Kasumi-1 (cell line): ENCODE results near the gene CERS6.
"Not testable (repeated sequence)": the region's sequence is repeated elsewhere in the genome, so short reads cannot be mapped to it uniquely, and the experiment has no call there.

ENCODE experiments used
- DNase-seq, 2 experiments: peaks; one replicate each; lab custom pipeline; 2025; lab: John Stamatoyannopoulos, UW

Gene CERS6

DNA sequence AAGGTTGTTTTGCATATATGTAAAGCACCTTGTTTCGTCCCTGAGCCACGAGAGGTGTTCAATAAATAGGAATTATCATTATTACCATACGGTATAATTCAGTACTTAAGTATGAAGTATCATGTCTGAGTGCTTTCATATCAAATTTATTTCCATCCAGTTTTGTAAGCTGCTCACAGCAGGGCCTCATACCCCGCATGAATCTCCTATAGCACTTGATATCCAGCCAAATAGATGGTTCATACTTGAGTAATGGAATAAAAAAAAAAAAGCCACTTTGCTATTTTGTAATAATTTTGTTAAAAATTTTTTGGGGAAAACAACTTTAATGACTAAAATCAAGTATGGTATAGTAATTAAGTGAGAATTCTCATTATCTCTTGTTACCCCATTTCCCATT lies 185.6 kb downstream of the CERS6 start:
- no peak for DNase-seq

GRCh38 chr2:168642873-168643272 lies 186.8 kb downstream of the CERS6 start:
- DNase-seq: no peak

DNA sequence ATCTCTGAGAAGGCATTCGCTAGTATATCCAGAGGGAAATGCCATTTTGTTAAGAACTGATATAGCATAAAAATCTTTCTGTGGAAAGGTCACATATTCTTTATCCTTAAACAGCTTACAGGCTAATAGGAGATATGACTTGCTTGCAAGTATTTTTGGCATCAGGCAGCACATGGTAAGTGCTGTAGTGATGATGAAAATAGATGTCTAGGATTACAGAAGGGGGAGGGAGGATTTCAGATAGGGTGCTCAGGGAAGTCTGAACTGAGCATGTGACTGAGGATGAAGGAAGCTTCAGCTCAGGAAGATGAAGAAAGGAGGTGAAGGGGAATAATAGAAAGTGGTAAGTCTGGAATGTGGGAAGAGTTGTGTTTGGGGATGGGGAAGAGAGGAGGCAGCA lies 187.9 kb downstream of the CERS6 start:
- DNase-seq: peak in 1 of 2 experiments; percentile 49

GRCh38 chr2:168645696-168646338 lies 189.7 kb downstream of the CERS6 start:
- peak in 1 of 2 experiments; percentile 28 for DNase-seq

GRCh38 chr2:168649105-168649504 lies 193.0 kb downstream of the CERS6 start:
- peak; percentile 58 to 60 for DNase-seq

- DNase-seq: no peak
These were observed 193.5 kb downstream of the CERS6 start for GRCh38 chr2:168649562-168649961.

GRCh38 chr2:168650139-168650538 lies 194.1 kb downstream of the CERS6 start:
- DNase-seq: no peak

GRCh38 chr2:168650781-168651180 lies 194.7 kb downstream of the CERS6 start:
- peak; percentile 22 to 27 for DNase-seq

DNA sequence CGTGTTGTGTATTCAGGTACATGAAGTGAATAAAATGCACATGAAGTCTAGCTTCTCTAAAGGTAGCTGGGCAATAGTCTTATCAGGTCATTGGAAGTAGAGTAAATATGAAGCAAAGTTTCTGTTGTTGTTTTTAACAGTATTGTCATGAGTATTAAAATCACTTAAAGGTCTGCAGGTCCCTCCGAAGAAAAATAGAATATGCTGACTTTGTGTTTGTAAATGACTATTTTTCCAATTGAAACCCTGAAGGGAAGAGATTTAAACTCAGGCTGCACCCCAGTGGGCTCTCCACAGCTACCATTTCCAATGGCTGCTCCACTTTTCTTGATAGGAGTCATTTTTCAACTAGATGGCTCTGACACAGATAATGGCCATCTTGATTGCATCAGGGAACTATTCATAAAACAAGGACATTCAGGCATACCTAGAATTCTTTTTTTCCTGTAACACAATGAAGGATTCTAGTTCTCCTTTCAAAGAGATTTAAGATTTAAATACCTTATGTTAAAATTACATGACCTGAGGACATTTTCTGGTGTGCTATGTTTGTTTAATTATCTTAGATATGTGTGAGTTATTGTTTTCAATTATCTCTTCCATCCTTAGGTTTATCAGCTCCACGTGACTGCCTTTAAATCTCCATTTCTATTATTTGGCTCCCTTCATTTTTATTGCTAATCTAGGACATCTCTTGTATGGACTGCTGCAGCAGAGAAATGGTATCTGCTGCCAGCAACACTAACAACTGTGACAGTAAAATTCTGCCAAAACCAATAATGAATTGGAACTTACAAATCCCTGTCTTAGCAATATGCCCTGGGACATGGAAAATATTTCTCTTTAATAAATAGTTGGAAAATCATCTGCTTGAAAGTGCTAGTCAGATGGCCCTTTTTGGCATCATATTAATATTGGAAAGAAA lies 197.2 kb downstream of the CERS6 start:
- no peak for DNase-seq

- no peak for DNase-seq
These were observed 198.6 kb downstream of the CERS6 start for GRCh38 chr2:168654705-168655104.

GRCh38 chr2:168655207-168655606 lies 199.1 kb downstream of the CERS6 start:
- DNase-seq: no peak

- not testable (repeated sequence) for DNase-seq
These were observed 201.3 kb downstream of the CERS6 start for GRCh38 chr2:168657378-168657777.

GRCh38 chr2:168658706-168659105 lies 202.6 kb downstream of the CERS6 start:
- DNase-seq: no peak

DNA sequence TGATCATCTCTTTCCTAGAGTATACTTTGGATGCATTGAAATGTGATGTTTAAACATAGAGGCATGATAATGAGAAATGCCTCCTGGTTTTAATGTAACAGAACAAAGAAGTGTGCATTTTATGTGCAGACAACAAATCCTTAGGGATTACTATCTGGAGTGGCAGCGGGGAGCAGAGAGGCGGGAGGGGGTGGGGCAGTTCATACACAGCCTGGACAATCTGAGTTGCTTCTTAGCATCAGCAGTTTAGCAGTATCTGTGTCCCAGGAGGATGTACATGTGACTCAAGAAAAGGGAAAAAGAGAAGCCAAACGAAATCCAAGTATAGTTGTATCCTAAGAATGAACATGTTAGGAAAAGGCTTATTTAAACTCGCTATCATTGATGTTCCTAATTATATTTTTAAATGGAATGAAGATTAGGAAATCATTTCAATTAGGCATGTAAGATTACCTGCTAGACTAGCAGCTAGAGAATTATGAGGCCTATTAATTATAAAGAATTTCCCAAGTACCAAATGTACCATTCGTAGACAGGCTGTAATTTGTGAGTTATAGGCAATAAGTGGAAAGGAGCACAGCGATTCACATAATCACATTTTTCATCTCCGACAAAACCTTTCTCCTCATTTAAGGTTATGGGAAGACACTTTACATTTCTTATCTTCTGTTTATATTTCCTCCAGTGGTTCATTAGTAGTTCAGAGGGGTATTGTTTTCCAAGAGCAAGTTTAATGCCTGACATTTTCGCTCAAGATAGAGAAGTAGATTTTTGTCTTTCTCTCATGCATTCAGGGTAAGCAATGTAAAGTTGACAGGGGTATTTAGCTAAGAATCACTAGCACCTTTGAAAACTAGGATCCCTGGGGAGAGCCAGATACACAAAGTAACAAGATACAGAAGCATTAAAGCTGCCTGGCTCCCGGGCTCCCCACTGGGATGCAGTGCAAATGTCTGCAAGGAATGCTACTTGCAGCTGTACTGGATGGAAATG lies 205.1 kb downstream of the CERS6 start:
- no peak for DNase-seq

DNA sequence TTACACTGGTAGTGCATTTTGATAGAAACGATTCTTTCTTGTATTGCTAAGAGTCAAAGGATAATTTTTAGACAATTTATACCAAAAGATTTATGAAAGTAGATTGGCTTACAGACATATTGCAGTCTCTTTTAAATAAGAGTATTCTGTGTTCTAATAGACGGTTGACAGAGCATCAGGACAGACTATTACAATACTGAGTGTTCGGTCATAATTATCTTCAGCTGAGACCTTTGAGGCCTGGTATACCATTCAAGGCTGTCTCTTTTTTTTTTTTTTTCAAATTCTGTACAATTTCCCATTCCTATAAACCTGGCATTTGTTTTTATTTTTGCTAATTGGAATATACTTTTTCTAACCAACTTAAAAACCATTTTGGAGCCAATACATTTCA lies 205.8 kb downstream of the CERS6 start:
- DNase-seq: no peak

DNA sequence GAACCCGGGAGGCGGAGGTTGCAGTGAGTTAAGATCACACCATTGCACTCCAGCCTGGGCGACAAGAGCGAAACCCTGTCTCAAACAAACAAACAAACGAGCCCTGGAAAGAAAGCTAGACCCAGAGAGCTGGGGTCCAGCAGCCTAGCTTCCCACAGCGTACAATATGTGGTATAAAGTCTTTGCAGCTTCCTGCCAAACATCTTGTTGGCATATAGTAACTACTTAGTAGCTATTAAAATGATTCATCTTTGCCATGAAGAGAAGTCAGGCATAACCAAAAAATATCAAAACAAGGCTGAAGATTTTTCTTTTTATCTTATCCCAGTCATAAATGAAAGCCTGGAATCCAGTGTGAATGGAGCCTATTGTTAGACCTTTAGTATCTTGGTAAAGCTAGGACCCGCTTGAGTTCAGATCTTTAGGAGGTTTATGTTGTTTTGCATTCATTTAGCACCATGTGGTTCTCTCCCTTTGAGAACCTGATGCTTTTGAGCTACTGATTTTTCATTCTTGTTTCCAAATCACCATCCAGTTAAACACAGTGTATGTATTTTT lies 206.7 kb downstream of the CERS6 start:
- DNase-seq: no peak

- DNase-seq: no peak
These were observed 207.9 kb downstream of the CERS6 start for GRCh38 chr2:168663993-168664392.

DNA sequence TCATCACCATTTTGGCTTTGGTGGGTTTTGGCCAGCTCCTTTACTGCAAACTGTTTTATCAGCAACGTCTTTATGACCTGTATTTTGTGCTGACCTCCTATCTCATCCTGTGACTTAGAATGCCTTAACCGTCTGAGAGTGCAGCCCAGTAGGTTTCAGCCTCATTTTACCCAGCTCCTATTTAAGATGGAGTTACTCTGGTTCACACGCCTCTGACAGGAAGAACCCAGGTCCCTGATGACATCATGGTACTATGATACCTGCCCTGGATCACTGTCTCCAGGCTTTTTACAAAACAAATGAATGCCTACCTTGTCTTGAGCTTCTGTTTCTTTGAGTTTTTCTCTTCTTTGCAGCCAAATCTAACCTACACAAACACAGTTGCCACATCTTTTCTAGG lies 208.6 kb downstream of the CERS6 start:
- DNase-seq: not testable (repeated sequence)

- DNase-seq: no peak
These were observed 210.3 kb downstream of the CERS6 start for GRCh38 chr2:168666339-168666738.

DNA sequence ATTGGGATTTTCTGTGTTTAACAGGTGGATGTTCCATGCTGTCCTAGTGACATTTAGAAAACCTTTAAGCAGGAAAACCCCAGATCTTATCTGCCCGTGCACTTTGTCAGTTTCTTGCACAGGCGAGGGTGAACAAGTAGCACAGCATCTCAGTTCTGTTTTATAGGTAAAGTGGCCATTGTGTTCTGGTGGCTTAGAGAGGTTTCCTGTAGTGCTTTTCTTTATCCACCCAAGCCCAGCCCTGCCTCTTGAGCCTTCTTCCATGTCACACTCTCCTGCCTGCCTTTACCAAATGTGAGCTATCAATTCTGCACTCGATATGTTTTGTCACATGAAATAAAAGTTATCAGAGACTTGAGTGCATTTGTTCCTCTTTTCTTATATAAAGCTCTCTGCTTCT lies 211.1 kb downstream of the CERS6 start:
- DNase-seq: no peak

- no peak for DNase-seq
These were observed 213.1 kb downstream of the CERS6 start for GRCh38 chr2:168669151-168669550.

- no peak for DNase-seq
These were observed 214.4 kb downstream of the CERS6 start for GRCh38 chr2:168670478-168670877.
